GM23248 (cell line): Measurements from ENCODE around the gene FLT1. TPM values are rescaled to one million over a fixed set of nuclear protein-coding genes. Genes with fewer than 3 reads are reported as not detected.

Source experiments
- DNase-seq: peaks from one replicate; pipeline ENCODE4 v3.0.0-alpha.2; 2015
- H2AFZ ChIP-seq: fragments of 200-600 bp; sonication (generic); 2 replicates; pipeline ENCODE4 v1.6.1; 2016; ENCODE audit warnings: antibody characterized with exemption
- H3F3A ChIP-seq: fragments of 200-600 bp; sonication (generic); 2 replicates; pipeline ENCODE4 v1.6.1; 2016; ENCODE audit warnings: mild to moderate bottlenecking, antibody characterized with exemption, mixed run types; ENCODE audit not compliant: insufficient read depth
- H3K27ac ChIP-seq: fragments of 200-600 bp; sonication (generic); 2 replicates; pipeline ENCODE4 v1.5.1; 2016; ENCODE audit warnings: mild to moderate bottlenecking
- H3K27me3 ChIP-seq: fragments of 200-600 bp; sonication (generic); replicated peaks from 2 replicates; pipeline ENCODE4 v1.6.1; 2016; ENCODE audit warnings: mild to moderate bottlenecking; ENCODE audit not compliant: insufficient read depth
- H3K36me3 ChIP-seq: fragments of 200-600 bp; sonication (generic); 2 replicates; pipeline ENCODE4 v1.6.1; 2016; ENCODE audit warnings: low read depth, mild to moderate bottlenecking
- H3K4me1 ChIP-seq: fragments of 200-600 bp; sonication (generic); 2 replicates; pipeline ENCODE4 v1.6.1; 2016; ENCODE audit warnings: mild to moderate bottlenecking; ENCODE audit not compliant: insufficient read depth
- H3K4me2 ChIP-seq: fragments of 200-600 bp; sonication (generic); one replicate; pipeline ENCODE4 v1.6.1; 2016; ENCODE audit warnings: mild to moderate bottlenecking; ENCODE audit not compliant: unreplicated experiment
- H3K4me3 ChIP-seq: fragments of 200-600 bp; sonication (generic); 2 replicates; pipeline ENCODE4 v1.5.1; 2016; ENCODE audit warnings: mild to moderate bottlenecking
- H3K79me2 ChIP-seq: fragments of 200-600 bp; sonication (generic); 2 replicates; pipeline ENCODE4 v1.6.1; 2016; ENCODE audit warnings: mild to moderate bottlenecking; ENCODE audit not compliant: insufficient read depth
- H3K9ac ChIP-seq: fragments of 200-600 bp; sonication (generic); 2 replicates; pipeline ENCODE4 v1.6.1; 2016; ENCODE audit warnings: mild to moderate bottlenecking
- H3K9me2 ChIP-seq: fragments of 200-600 bp; sonication (generic); 2 replicates; pipeline ENCODE4 v1.6.1; 2016; ENCODE audit warnings: mixed run types, mild to moderate bottlenecking, moderate library complexity; ENCODE audit not compliant: insufficient read depth
- H3K9me3 ChIP-seq: fragments of 200-600 bp; sonication (generic); one replicate; pipeline ENCODE4 v1.6.1; 2017; ENCODE audit warnings: low read depth
- H4K20me1 ChIP-seq: fragments of 200-600 bp; sonication (generic); 2 replicates; pipeline ENCODE4 v1.6.0; 2016; ENCODE audit not compliant: insufficient read depth
- EZH2 ChIP-seq: fragments of 200-600 bp; sonication (generic); IDR thresholded peaks from 2 replicates; pipeline ENCODE4 v1.6.1; 2018; ENCODE audit warnings: antibody characterized with exemption, mild to moderate bottlenecking; ENCODE audit not compliant: insufficient read depth, poor library complexity, severe bottlenecking
- EZH2phosphoT487 ChIP-seq: fragments of 200-600 bp; sonication (generic); IDR thresholded peaks from 2 replicates; pipeline ENCODE4 v1.6.1; 2018; ENCODE audit warnings: antibody characterized with exemption, moderate library complexity, mild to moderate bottlenecking, low read depth; ENCODE audit not compliant: insufficient read depth
- WGBS, 2 experiments: methylation state at CpG; one replicate each; pipeline ENCODE4 v1.1.6; 2015 to 2017; ENCODE audit warnings: low lambda C conversion rate in 2 of 2, low coverage in 1 of 2; ENCODE audit errors: missing lambda C conversion rate in 2 of 2; 5-methylcytosine and 5-hydroxymethylcytosine counted together
- in situ Hi-C: fragments of 300-500 bp; cut with MboI; formaldehyde crosslinking; loops from 2 replicates; pipeline ENCODE4 v1.15.0; 2020
- polyA plus RNA-seq: library from polyadenylated mRNA; unstranded; fragments of >200 nt; fragmentation: Nextera tagmentation; extraction: Ambion mirVana; gene quantifications from 2 replicates; pipeline ENCODE4 v1.2.1, GENCODE V29; 2016
- total RNA-seq: library from RNA; depleted of rRNA; stranded (reverse); fragments of >200 nt; shearing (Covaris generic); gene quantifications from 2 replicates; pipeline ENCODE4 v1.2.3, GENCODE V29; 2014

FLT1 gene
- total and polyA plus RNA-seq, 2 experiments from 2014 or later = 12.9 to 18.6 TPM

DNA sequence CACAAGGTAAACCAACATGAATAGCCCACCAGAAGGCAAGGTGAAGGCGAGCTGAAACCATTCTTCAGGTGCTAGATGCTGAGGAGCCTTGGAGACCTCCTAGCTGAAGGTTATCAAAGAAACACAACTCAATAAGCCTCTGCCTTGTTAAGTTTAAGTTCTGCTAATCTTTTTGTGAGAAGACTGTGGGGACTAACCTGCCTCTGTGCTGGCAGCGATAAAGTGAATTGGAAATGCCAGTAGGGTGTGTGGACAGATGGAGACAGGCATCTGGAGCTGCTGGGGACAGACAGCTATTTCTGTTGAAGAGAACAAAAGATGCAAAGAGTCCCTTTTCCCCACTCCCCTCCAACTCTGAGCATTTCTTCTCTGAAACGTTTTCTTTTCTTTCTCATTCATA, 33.5 kb upstream of the FLT1 start:
- H3K79me2 ChIP-seq = no peaks in the 10 kb centered on the region
- no peaks in the 10 kb centered on the region for H3K36me3 ChIP-seq
- H3K27me3 ChIP-seq = no peaks in the 10 kb centered on the region
- H3F3A ChIP-seq = peaks cover 13% of the 10 kb centered on the region; the same call in 1 of the 2 replicates
- in situ Hi-C loops = no loop called here
- H3K9me2 ChIP-seq = no peaks in the 10 kb centered on the region
- WGBS, 2 experiments = 75 to 79% methylated on average over 3 of the region's 3 CpGs
- no peak for TF ChIP-seq EZH2
- no peak for TF ChIP-seq EZH2phosphoT487
- H3K4me1 ChIP-seq = peaks cover 4% of the 10 kb centered on the region; the same call in 1 of the 2 replicates
- H2AFZ ChIP-seq = no peak overlapping the region
- H3K9ac ChIP-seq = no peak overlapping the region
- no peak overlapping the region for H3K27ac ChIP-seq
- H3K4me3 ChIP-seq = no peak overlapping the region
- no peaks in the 10 kb centered on the region for H4K20me1 ChIP-seq
- no peaks in the 10 kb centered on the region for H3K9me3 ChIP-seq
- no peak overlapping the region for H3K4me2 ChIP-seq
- DNase-seq = no peak

DNA sequence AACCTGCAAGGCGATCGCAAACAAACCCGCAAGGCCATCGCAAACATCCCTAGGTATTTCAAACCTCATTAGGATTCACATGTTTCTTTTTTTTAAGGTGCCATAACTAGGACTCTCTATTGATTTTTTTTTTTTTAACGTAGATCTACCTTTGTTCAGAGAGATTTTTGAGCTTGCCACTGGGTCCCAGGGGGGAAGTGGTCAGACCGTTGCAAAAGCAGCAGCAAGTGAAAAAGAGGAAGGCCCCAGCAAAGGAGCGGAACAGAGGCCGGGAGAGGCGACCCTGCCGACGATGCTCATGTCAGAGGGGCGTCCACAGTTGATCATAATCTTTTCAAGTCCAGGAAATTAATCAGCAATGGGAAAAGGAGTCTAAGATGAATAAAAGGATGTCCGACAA, 32.7 kb upstream of the FLT1 start:
- no peak overlapping the region for H2AFZ ChIP-seq
- H3F3A ChIP-seq = peaks cover 8% of the 10 kb centered on the region; the same call in 1 of the 2 replicates
- in situ Hi-C loops = no loop called here
- no peak overlapping the region for H3K9ac ChIP-seq
- no peak overlapping the region for H3K4me2 ChIP-seq
- no peaks in the 10 kb centered on the region for H4K20me1 ChIP-seq
- H3K4me1 ChIP-seq = peaks cover 4% of the 10 kb centered on the region; the same call in 1 of the 2 replicates
- no peaks in the 10 kb centered on the region for H3K36me3 ChIP-seq
- TF ChIP-seq EZH2phosphoT487 = no peak
- TF ChIP-seq EZH2 = no peak
- no peaks in the 10 kb centered on the region for H3K27me3 ChIP-seq
- no peak overlapping the region for H3K27ac ChIP-seq
- H3K4me3 ChIP-seq = no peak overlapping the region
- no peak for DNase-seq
- H3K79me2 ChIP-seq = no peaks in the 10 kb centered on the region
- 74 to 75% methylated on average over 13 of the region's 13 CpGs for WGBS, 2 experiments
- no peaks in the 10 kb centered on the region for H3K9me2 ChIP-seq
- H3K9me3 ChIP-seq = no peaks in the 10 kb centered on the region

DNA sequence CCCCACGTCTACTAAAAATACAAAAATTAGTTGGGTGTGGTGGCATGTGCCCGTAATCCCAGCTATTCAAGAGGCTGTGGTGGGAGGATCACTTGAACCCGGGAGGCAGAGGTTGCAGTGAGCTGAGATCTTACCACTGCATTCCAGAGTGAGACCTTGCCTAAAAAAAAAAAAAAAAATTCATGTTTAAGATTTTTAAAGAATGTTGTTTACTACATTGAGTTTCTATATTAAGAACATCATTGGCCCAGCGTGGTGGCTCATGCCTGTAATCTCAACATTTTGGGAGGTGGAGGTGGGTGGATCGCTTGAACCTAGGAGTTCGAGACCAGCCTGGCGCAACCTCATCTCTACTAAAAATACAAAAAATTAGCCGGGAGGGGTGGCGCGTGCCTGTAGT, 31.9 kb upstream of the FLT1 start:
- H3K9me2 ChIP-seq = no peaks in the 10 kb centered on the region
- H3K27me3 ChIP-seq = no peaks in the 10 kb centered on the region
- no peak for DNase-seq
- no peak overlapping the region for H3K27ac ChIP-seq
- peaks cover 4% of the 10 kb centered on the region; the same call in 1 of the 2 replicates for H3K4me1 ChIP-seq
- no peak overlapping the region for H3K4me2 ChIP-seq
- no peaks in the 10 kb centered on the region for H3K36me3 ChIP-seq
- H3K9me3 ChIP-seq = no peaks in the 10 kb centered on the region
- in situ Hi-C loops = no loop called here
- no peak overlapping the region for H3K9ac ChIP-seq
- H4K20me1 ChIP-seq = no peaks in the 10 kb centered on the region
- H3F3A ChIP-seq = peaks cover 8% of the 10 kb centered on the region; the same call in 1 of the 2 replicates
- no peaks in the 10 kb centered on the region for H3K79me2 ChIP-seq
- TF ChIP-seq EZH2 = no peak
- no peak for TF ChIP-seq EZH2phosphoT487
- no peak overlapping the region for H2AFZ ChIP-seq
- no peak overlapping the region for H3K4me3 ChIP-seq
- WGBS, 2 experiments = 68 to 72% methylated on average over 10 of the region's 10 CpGs

DNA sequence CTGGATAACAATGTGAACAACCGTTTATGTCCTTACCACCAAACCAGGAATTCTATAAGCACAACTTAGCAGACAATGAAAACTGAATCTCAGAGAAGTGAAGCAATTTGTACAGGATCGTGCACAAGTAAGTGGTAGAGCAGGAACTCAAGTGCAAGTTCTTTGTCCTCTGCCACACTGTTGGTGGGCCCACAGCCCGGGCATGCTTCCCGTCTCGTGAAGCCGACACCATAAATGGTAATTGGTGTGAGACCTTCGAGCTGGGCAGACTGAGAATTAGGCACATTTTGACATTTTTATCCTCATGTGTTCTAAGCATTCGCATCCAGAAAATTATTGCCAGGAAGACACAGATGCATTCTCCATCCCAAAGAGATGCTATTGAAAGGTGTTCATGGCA, 27.9 kb upstream of the FLT1 start:
- no peaks in the 10 kb centered on the region for H3K9me2 ChIP-seq
- 79 to 82% methylated on average over 8 of the region's 8 CpGs for WGBS, 2 experiments
- no peaks in the 10 kb centered on the region for H4K20me1 ChIP-seq
- in situ Hi-C loops = no loop called here
- no peaks in the 10 kb centered on the region for H3K4me1 ChIP-seq
- no peak overlapping the region for H3K27ac ChIP-seq
- no peaks in the 10 kb centered on the region for H3K27me3 ChIP-seq
- no peak overlapping the region for H3K4me3 ChIP-seq
- no peak overlapping the region for H3K9ac ChIP-seq
- no peaks in the 10 kb centered on the region for H3F3A ChIP-seq
- TF ChIP-seq EZH2phosphoT487 = no peak
- no peak for TF ChIP-seq EZH2
- no peak for DNase-seq
- no peak overlapping the region for H2AFZ ChIP-seq
- H3K79me2 ChIP-seq = no peaks in the 10 kb centered on the region
- H3K9me3 ChIP-seq = no peaks in the 10 kb centered on the region
- H3K4me2 ChIP-seq = no peak overlapping the region
- no peaks in the 10 kb centered on the region for H3K36me3 ChIP-seq

DNA sequence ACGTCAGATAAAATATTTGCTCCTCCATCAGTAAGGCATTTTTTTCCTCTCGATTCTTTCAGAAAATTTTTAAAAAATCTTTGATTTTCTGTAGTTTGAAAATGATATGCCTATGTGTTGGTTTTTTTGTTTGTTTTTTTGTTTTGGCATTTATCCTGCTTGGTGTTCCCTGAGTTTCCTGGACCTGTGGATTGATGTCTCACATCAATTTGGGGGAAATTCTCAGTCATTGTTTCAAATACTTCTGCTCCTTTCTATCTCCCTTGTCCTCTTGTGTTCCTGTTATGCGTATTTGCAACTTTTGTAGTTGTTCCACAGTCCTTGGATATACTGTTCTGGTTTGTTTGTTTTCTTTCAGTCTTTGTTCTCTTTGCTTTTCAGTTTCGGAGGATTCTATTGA, 18.8 kb upstream of the FLT1 start:
- no peaks in the 10 kb centered on the region for H3K36me3 ChIP-seq
- H3K4me1 ChIP-seq = no peaks in the 10 kb centered on the region
- H3F3A ChIP-seq = no peaks in the 10 kb centered on the region
- H3K4me3 ChIP-seq = no peak overlapping the region
- in situ Hi-C loops = no loop called here
- H3K9ac ChIP-seq = no peak overlapping the region
- no peaks in the 10 kb centered on the region for H3K9me3 ChIP-seq
- no peak overlapping the region for H3K27ac ChIP-seq
- no peaks in the 10 kb centered on the region for H3K27me3 ChIP-seq
- H3K9me2 ChIP-seq = no peaks in the 10 kb centered on the region
- WGBS, 2 experiments = 68 to 79% methylated on average over 4 of the region's 4 CpGs
- no peak for DNase-seq
- H4K20me1 ChIP-seq = no peaks in the 10 kb centered on the region
- no peak overlapping the region for H3K4me2 ChIP-seq
- H3K79me2 ChIP-seq = no peaks in the 10 kb centered on the region
- no peak for TF ChIP-seq EZH2phosphoT487
- TF ChIP-seq EZH2 = no peak
- no peak overlapping the region for H2AFZ ChIP-seq
